Smooth muscle cell (in vitro differentiated cells): ENCODE results near the gene AVL9. TPM values are rescaled to one million over a fixed set of nuclear protein-coding genes. Genes with fewer than 3 reads are reported as not detected.
"Not testable (repeated sequence)": the region's sequence is repeated elsewhere in the genome, so short reads cannot be mapped to it uniquely, and the experiment has no call there.

ENCODE experiments used
- DNase-seq: peaks from one replicate; lab custom pipeline; 2025; ENCODE audit not compliant: unreplicated experiment; lab: John Stamatoyannopoulos, UW
- H2AFZ ChIP-seq: fragments of 200-600 bp; sonication (generic); 2 replicates; pipeline ENCODE4 v1.6.0; 2016; ENCODE audit warnings: antibody characterized with exemption, low read depth, mild to moderate bottlenecking
- H3F3A ChIP-seq: fragments of 200-600 bp; sonication (generic); 2 replicates; pipeline ENCODE4 v1.6.0; 2017; ENCODE audit warnings: antibody characterized with exemption, low read depth
- H3K27ac ChIP-seq: fragments of 200-600 bp; sonication (generic); 2 replicates; pipeline ENCODE4 v1.5.1; 2016; ENCODE audit warnings: low read depth, mild to moderate bottlenecking
- H3K27me3 ChIP-seq: fragments of 200-600 bp; sonication (generic); 2 replicates; pipeline ENCODE4 v1.6.1; 2016; ENCODE audit warnings: low read depth, mild to moderate bottlenecking
- H3K36me3 ChIP-seq: fragments of 200-600 bp; sonication (generic); 2 replicates; pipeline ENCODE4 v1.5.1; 2016; ENCODE audit warnings: low read depth
- H3K4me1 ChIP-seq: fragments of 200-600 bp; sonication (generic); 2 replicates; pipeline ENCODE4 v1.5.1; 2016; ENCODE audit warnings: low read depth
- H3K4me2 ChIP-seq: fragments of 200-600 bp; sonication (generic); 2 replicates; pipeline ENCODE4 v1.6.0; 2016; ENCODE audit warnings: mild to moderate bottlenecking
- H3K4me3 ChIP-seq: fragments of 200-600 bp; sonication (generic); 2 replicates; pipeline ENCODE4 v1.5.1; 2016; ENCODE audit warnings: mild to moderate bottlenecking
- H3K79me2 ChIP-seq: fragments of 200-600 bp; sonication (generic); 2 replicates; pipeline ENCODE4 v1.6.0; 2016; ENCODE audit warnings: low read depth, mild to moderate bottlenecking
- H3K9ac ChIP-seq: fragments of 200-600 bp; sonication (generic); 2 replicates; pipeline ENCODE4 v1.6.0; 2016; ENCODE audit warnings: low read depth
- H3K9me3 ChIP-seq: fragments of 200-600 bp; sonication (generic); replicated peaks from 2 replicates; pipeline ENCODE4 v1.5.1; 2016; ENCODE audit warnings: low read depth
- H4K20me1 ChIP-seq: fragments of 200-600 bp; sonication (generic); 2 replicates; pipeline ENCODE4 v1.6.0; 2016; ENCODE audit warnings: low read depth
- CTCF ChIP-seq: fragments of 200-600 bp; sonication (generic); IDR thresholded peaks from 2 replicates; pipeline ENCODE4 v1.5.1; 2017; ENCODE audit warnings: borderline replicate concordance, mild to moderate bottlenecking, antibody characterized with exemption; ENCODE audit not compliant: insufficient read depth, poor library complexity, severe bottlenecking
- WGBS: methylation state at CpG from one replicate; pipeline ENCODE4 v1.1.7; 2016; ENCODE audit warnings: low lambda C conversion rate; 5-methylcytosine and 5-hydroxymethylcytosine counted together
- polyA plus RNA-seq: library from polyadenylated mRNA; unstranded; fragments of >200 nt; fragmentation: Nextera tagmentation; extraction: Ambion mirVana; gene quantifications from 2 replicates; pipeline ENCODE4 v1.2.1, GENCODE V29; 2016
- total RNA-seq: library from RNA; depleted of rRNA; stranded (reverse); fragments of >200 nt; gene quantifications from 2 replicates; pipeline ENCODE4 v1.2.3, GENCODE V29; 2014

AVL9 gene
- total and polyA plus RNA-seq, 2 experiments from 2014 or later: 13.1 to 32.3 TPM

GRCh38 chr7:32490127-32490796 lies 5.0 kb upstream of the AVL9 start, which contains the start of gene LSM5:
Gene LSM5, minus strand, starts transcription at chr7:32490380. Its CDS starts 15 bp downstream, at chr7:32490365.
- Histone ChIP-seq H4K20me1 (no peaks in the 10 kb centered on the region), H3K4me3 (peak within 1 kb of the TSS; percentile 71), H3K9ac (peak within 1 kb of the TSS; percentile 84), H3K9me3 (no peaks in the 10 kb centered on the region), H2AFZ (peak within 1 kb of the TSS; percentile 92), H3K27ac (peak within 1 kb of the TSS; percentile 82), H3K27me3 (no peaks in the 10 kb centered on the region), H3F3A (no peaks in the 10 kb centered on the region), H3K36me3 (peaks cover 8% of the 10 kb centered on the region), H3K4me2 (peak within 1 kb of the TSS; percentile 92), H3K79me2 (peaks cover 16% of the 10 kb centered on the region), H3K4me1 (peaks cover 10% of the 10 kb centered on the region)
- DNase-seq: peak; percentile 43
- WGBS: 1% methylated on average over 38 of the region's 38 CpGs
- no peak for TF ChIP-seq CTCF

GRCh38 chr7:32494946-32495297 lies 367 bp upstream of the AVL9 start:
- WGBS: under 1% methylated on average over 10 of the region's 14 CpGs
- Histone ChIP-seq H2AFZ (peak overlapping the region; percentile 86), H3K79me2 (peaks cover 50% of the 10 kb centered on the region), H3K4me3 (peak overlapping the region; percentile 72), H3K9ac (peak overlapping the region; percentile 70), H3K4me1 (peaks cover 7% of the 10 kb centered on the region), H4K20me1 (peaks cover 13% of the 10 kb centered on the region), H3K36me3 (no peaks in the 10 kb centered on the region), H3F3A (no peaks in the 10 kb centered on the region), H3K4me2 (peak overlapping the region; percentile 92), H3K27me3 (no peaks in the 10 kb centered on the region), H3K27ac (peak overlapping the region; percentile 56), H3K9me3 (no peaks in the 10 kb centered on the region)
- TF ChIP-seq CTCF: no peak
- DNase-seq: no peak

GRCh38 chr7:32496052-32496813 lies 944 bp downstream of the AVL9 start:
- Histone ChIP-seq H3K4me1 (peaks cover 12% of the 10 kb centered on the region), H2AFZ (peak overlapping the region; percentile 95), H3K9me3 (no peaks in the 10 kb centered on the region), H3K79me2 (peaks cover 60% of the 10 kb centered on the region), H3K4me3 (peak overlapping the region; percentile 72), H3K27me3 (no peaks in the 10 kb centered on the region), H3K4me2 (peak overlapping the region; percentile 88), H3F3A (no peaks in the 10 kb centered on the region), H3K27ac (peak overlapping the region; percentile 94), H3K9ac (peak overlapping the region; percentile 99), H4K20me1 (peaks cover 26% of the 10 kb centered on the region), H3K36me3 (no peaks in the 10 kb centered on the region)
- no peak for TF ChIP-seq CTCF
- DNase-seq: no peak
- 9% methylated on average over 10 of the region's 10 CpGs for WGBS

GRCh38 chr7:32499755-32500154 lies 4.5 kb downstream of the AVL9 start:
- not testable (repeated sequence) for H3K27me3 ChIP-seq, H2AFZ ChIP-seq, H3F3A ChIP-seq, H3K9me3 ChIP-seq, H3K9ac ChIP-seq, H3K27ac ChIP-seq, DNase-seq, H3K4me2 ChIP-seq, H3K36me3 ChIP-seq, H3K4me3 ChIP-seq
- Histone ChIP-seq H3K79me2 (peaks cover 83% of the 10 kb centered on the region), H4K20me1 (peaks cover 60% of the 10 kb centered on the region), H3K4me1 (peaks cover 22% of the 10 kb centered on the region)
- 100% methylated on average over 2 of the region's 2 CpGs for WGBS

GRCh38 chr7:32500216-32500615 lies 4.9 kb downstream of the AVL9 start:
- not testable (repeated sequence) for H3K36me3 ChIP-seq, DNase-seq, H3F3A ChIP-seq, H3K9me3 ChIP-seq, H3K4me3 ChIP-seq, H3K27me3 ChIP-seq, H2AFZ ChIP-seq, H3K9ac ChIP-seq
- Histone ChIP-seq H3K4me2 (peak overlapping the region; percentile 43), H3K4me1 (peaks cover 22% of the 10 kb centered on the region), H3K79me2 (peaks cover 87% of the 10 kb centered on the region), H4K20me1 (peaks cover 64% of the 10 kb centered on the region), H3K27ac (peak overlapping the region; percentile 92)
- 100% methylated on average over 1 of the region's 1 CpG for WGBS
